ENCODE measurements around the gene TTLL3. TPM values are rescaled to one million over a fixed set of nuclear protein-coding genes. Genes with fewer than 3 reads are reported as not detected.

The TTLL3 gene
- total and polyA plus RNA-seq, 12 donors = 6.7 to 35.0 (median 13.7) TPM

GRCh38 chr3:9780458-9780812 lies 29.6 kb upstream of the TTLL3 start:
- H3K4me1 ChIP-seq = peaks cover 0 to 63% (median 0%) of the 10 kb centered on the region in 9 donors
- peak overlapping the region in 3 of 10 donors; percentile 22 to 90 (median 36) for H3K27ac ChIP-seq
- ATAC-seq = no peak
- no peak for DNase-seq
- no peak overlapping the region for H3K4me3 ChIP-seq
- intact Hi-C loops (cut with DNase I) = no loop called here
- 87 to 89% methylated on average over 10 of the region's 10 CpGs for WGBS, 2 donors
- no peaks in the 10 kb centered on the region for H3K9me3 ChIP-seq
- peaks cover 0 to 60% (median 34%) of the 10 kb centered on the region in 9 donors for H3K36me3 ChIP-seq
- TF ChIP-seq, protein P1, sequence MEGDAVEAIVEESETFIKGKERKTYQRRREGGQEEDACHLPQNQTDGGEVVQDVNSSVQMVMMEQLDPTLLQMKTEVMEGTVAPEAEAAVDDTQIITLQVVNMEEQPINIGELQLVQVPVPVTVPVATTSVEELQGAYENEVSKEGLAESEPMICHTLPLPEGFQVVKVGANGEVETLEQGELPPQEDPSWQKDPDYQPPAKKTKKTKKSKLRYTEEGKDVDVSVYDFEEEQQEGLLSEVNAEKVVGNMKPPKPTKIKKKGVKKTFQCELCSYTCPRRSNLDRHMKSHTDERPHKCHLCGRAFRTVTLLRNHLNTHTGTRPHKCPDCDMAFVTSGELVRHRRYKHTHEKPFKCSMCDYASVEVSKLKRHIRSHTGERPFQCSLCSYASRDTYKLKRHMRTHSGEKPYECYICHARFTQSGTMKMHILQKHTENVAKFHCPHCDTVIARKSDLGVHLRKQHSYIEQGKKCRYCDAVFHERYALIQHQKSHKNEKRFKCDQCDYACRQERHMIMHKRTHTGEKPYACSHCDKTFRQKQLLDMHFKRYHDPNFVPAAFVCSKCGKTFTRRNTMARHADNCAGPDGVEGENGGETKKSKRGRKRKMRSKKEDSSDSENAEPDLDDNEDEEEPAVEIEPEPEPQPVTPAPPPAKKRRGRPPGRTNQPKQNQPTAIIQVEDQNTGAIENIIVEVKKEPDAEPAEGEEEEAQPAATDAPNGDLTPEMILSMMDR (IDR thresholded peaks at IDR 0.05) = no peak
- H3K27me3 ChIP-seq = no peaks in the 10 kb centered on the region

- Histone ChIP-seq H3K9me3 (no peaks in the 10 kb centered on the region), H3K4me3 (no peak overlapping the region), H3K4me1 (peaks cover 0 to 67% (median 0%) of the 10 kb centered on the region in 9 donors), H3K27ac (peak overlapping the region in 2 of 10 donors; percentile 22 to 90), H3K27me3 (no peaks in the 10 kb centered on the region), H3K36me3 (peaks cover 0 to 65% (median 34%) of the 10 kb centered on the region in 9 donors)
- WGBS, 2 donors = 92 to 95% methylated on average over 4 of the region's 4 CpGs
- intact Hi-C loops (cut with DNase I) = no loop called here
- TF ChIP-seq, protein P1 (IDR thresholded peaks at IDR 0.05) = no peak
- DNase-seq = no peak
- ATAC-seq = no peak
These were observed 29.2 kb upstream of the TTLL3 start for GRCh38 chr3:9780910-9781309.

DNA sequence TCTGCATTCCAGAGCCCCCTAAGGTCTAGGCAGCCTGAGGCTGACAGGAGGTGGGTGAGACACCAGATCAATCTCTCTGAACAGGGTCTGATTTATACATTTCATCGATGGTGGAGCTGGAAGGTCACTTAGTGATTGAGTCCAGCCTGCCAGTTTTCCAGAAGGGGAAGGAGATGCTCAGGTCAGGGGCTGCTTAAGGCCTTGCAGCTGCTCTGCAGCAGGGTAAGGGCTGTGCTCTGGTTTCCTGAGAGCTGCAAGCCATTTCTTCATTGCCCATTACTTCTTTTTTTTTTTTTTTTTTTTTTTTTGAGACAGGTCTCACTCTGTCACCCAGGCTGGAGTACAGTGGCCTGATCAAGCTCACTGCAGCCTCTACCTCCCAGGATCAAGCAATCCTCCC lies 28.5 kb upstream of the TTLL3 start:
- TF ChIP-seq, protein P1 (IDR thresholded peaks at IDR 0.05) = no peak
- DNase-seq (no peak), ATAC-seq (no peak)
- no peaks in the 10 kb centered on the region for H3K27me3 ChIP-seq
- H3K36me3 ChIP-seq = peaks cover 0 to 71% (median 34%) of the 10 kb centered on the region in 9 donors
- 86 to 91% methylated on average over 1 of the region's 1 CpG for WGBS, 2 donors
- no peak overlapping the region for H3K4me3 ChIP-seq
- H3K27ac ChIP-seq = peak overlapping the region in 1 of 10 donors; percentile 90
- H3K4me1 ChIP-seq = peaks cover 0 to 67% (median 0%) of the 10 kb centered on the region in 9 donors
- intact Hi-C loops (cut with DNase I) = no loop called here
- no peaks in the 10 kb centered on the region for H3K9me3 ChIP-seq

DNA sequence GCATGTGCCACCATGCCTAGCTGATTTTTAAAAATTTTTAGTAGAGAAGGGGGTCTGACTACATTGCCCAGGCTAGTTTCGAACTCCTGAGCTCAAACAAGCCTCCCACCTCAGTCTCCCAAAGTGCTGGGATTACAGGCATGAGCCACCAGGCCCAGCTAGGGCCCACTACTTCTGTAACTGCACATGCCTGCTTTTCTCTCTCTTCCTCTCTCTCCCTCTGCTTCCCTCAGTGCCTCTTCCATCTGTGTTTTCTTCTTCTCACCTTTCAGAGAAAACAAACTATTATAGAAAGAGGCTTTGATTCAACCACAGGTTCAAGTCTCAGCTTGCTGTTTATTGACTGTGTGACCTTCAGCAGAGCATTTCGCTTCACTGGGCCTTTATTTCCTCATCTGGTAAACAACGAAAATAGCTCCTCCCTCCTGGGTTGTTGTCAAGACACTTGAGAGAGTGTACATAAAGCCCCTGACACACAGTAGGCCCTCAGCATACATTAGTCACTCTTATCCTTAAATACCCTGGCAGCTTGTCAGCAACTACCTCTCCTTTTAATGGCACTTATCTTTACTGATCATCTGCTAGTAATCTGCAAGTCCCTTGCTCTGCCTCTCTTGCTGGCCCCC lies 28.0 kb upstream of the TTLL3 start:
- TF ChIP-seq, protein P1 (IDR thresholded peaks at IDR 0.05) = no peak
- DNase-seq = no peak
- 75 to 86% methylated on average over 3 of the region's 3 CpGs for WGBS, 2 donors
- Histone ChIP-seq H3K27ac (peak overlapping the region in 1 of 10 donors; percentile 90), H3K9me3 (no peaks in the 10 kb centered on the region), H3K36me3 (peaks cover 0 to 77% (median 34%) of the 10 kb centered on the region in 9 donors), H3K4me1 (peaks cover 0 to 63% (median 0%) of the 10 kb centered on the region in 9 donors), H3K27me3 (no peaks in the 10 kb centered on the region), H3K4me3 (no peak overlapping the region)
- intact Hi-C loops (cut with DNase I) = no loop called here
- no peak for ATAC-seq

Measured in heart right ventricle (tissue), 16 donors.